ENCODE results near the gene SMIM21. TPM values are rescaled to one million over a fixed set of nuclear protein-coding genes. Genes with fewer than 3 reads are reported as not detected.

Gene SMIM21
- total RNA-seq, 3 donors from 2014 or later (not counting 1 experiment from before 2014, with no cell fraction given), result not detected

DNA sequence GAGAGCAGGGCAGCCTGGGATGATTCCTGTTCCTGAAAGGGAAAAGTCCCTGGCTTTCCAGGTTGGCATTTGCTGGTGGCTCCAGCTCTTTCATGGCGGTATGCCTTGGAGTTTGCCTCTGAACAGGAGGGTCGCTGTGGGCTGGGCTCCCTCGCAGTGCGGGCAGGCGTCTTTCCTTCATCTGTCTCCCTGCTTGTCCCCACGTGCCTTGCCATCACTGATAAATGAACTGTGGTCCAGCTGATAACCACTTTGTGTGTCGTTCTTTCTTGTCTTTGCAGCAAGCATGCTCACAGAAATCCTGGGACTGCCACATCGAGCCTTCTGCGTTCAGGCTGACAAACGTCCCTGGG, 35.3 kb downstream of the SMIM21 start:
- intact Hi-C loops (cut with micrococcal nuclease), result no loop called here
- H3K36me3 ChIP-seq (ENCODE audit: control insufficient read depth, insufficient read depth, low read length), result no peaks in the 10 kb centered on the region
- no peaks in the 10 kb centered on the region for H3K36me3 Mint-ChIP-seq
- no peak overlapping the region for H3K27ac ChIP-seq (ENCODE audit: low read length)
- no peak overlapping the region for H3K27ac Mint-ChIP-seq
- 85% methylated on average over 10 of the region's 10 CpGs for WGBS (ENCODE audit: insufficient coverage)
- H3K4me1 Mint-ChIP-seq, result no peaks in the 10 kb centered on the region
- no peak overlapping the region for H3K4me3 Mint-ChIP-seq
- H3K9me3 Mint-ChIP-seq, result no peaks in the 10 kb centered on the region
- TF ChIP-seq, protein P1, sequence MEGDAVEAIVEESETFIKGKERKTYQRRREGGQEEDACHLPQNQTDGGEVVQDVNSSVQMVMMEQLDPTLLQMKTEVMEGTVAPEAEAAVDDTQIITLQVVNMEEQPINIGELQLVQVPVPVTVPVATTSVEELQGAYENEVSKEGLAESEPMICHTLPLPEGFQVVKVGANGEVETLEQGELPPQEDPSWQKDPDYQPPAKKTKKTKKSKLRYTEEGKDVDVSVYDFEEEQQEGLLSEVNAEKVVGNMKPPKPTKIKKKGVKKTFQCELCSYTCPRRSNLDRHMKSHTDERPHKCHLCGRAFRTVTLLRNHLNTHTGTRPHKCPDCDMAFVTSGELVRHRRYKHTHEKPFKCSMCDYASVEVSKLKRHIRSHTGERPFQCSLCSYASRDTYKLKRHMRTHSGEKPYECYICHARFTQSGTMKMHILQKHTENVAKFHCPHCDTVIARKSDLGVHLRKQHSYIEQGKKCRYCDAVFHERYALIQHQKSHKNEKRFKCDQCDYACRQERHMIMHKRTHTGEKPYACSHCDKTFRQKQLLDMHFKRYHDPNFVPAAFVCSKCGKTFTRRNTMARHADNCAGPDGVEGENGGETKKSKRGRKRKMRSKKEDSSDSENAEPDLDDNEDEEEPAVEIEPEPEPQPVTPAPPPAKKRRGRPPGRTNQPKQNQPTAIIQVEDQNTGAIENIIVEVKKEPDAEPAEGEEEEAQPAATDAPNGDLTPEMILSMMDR (IDR thresholded peaks at IDR 0.05), result no peak
- H3K9me3 ChIP-seq (ENCODE audit: control insufficient read depth, insufficient read depth, low read length), result no peaks in the 10 kb centered on the region
- H3K4me1 ChIP-seq (ENCODE audit: control insufficient read depth, insufficient read depth, low read length), result no peaks in the 10 kb centered on the region
- no peaks in the 10 kb centered on the region for H3K27me3 ChIP-seq (ENCODE audit: control insufficient read depth, insufficient read depth, low read length)
- H3K27me3 Mint-ChIP-seq (ENCODE audit: low read depth in 2 of 2), result peaks cover 20 to 42% of the 10 kb centered on the region in 2 donors
- no peak overlapping the region for H3K4me3 ChIP-seq (ENCODE audit: low read length)
- ATAC-seq (no peak), DNase-seq (no peak)

DNA sequence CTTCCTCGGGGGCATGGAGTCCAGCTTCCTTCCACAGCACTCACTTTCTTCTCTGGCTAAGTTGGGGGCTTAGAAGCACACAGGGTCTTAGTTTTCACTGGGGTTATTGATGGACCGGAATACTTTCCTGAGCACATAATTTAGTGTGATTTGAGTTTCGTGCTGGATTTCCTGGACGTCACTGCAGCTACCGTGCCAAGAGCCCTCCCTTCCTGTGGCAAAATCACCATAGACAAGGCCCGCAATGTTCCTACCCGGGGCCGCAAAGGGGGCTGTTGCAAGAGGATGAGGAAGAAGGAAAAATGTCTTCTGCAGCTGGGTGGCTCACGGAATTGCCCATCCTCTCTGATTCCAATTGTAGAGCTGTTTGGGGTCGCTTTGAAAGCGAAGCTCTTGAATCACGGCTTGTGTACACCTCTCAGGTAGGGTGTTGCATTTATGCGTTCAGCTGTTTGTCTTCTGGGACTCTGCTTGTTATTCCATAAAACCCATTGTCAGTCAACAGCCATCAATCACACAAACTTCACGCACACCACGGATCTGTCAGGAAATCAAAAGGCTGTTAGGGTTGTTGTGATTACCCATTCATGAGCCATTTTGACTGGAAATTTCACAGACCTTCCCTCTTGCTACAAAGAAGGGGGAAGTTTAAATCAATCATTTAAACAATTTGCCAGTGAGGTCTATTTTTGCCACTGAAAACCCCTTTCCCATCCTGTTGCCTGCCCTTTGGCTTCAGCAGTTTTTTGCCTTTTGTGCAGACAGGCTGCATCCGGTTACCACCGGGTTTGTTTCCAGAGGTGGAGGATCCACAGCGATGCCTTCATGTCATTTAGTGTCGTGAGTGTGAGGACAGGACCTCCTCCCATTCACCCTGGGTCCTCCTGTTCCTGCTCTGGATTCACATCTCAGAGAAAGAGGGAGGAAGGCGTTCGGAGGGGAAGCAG, 36.0 kb downstream of the SMIM21 start:
- H3K27ac ChIP-seq (ENCODE audit: low read length), result no peak overlapping the region
- 62% methylated on average over 19 of the region's 21 CpGs for WGBS (ENCODE audit: insufficient coverage)
- Mint-ChIP-seq H3K27me3 (ENCODE audit: low read depth in 2 of 2) (peaks cover 17 to 46% of the 10 kb centered on the region in 2 donors), H3K4me3 (no peak overlapping the region), H3K9me3 (no peaks in the 10 kb centered on the region), H3K4me1 (no peaks in the 10 kb centered on the region), H3K36me3 (no peaks in the 10 kb centered on the region), H3K27ac (no peak overlapping the region)
- intact Hi-C loops (cut with micrococcal nuclease), result no loop called here
- no peaks in the 10 kb centered on the region for H3K36me3 ChIP-seq (ENCODE audit: control insufficient read depth, insufficient read depth, low read length)
- H3K4me1 ChIP-seq (ENCODE audit: control insufficient read depth, insufficient read depth, low read length), result no peaks in the 10 kb centered on the region
- ATAC-seq (no peak), DNase-seq (no peak)
- no peaks in the 10 kb centered on the region for H3K27me3 ChIP-seq (ENCODE audit: control insufficient read depth, insufficient read depth, low read length)
- H3K4me3 ChIP-seq (ENCODE audit: low read length), result no peak overlapping the region
- no peaks in the 10 kb centered on the region for H3K9me3 ChIP-seq (ENCODE audit: control insufficient read depth, insufficient read depth, low read length)
- TF ChIP-seq, protein P1 (IDR thresholded peaks at IDR 0.05), result no peak

DNA sequence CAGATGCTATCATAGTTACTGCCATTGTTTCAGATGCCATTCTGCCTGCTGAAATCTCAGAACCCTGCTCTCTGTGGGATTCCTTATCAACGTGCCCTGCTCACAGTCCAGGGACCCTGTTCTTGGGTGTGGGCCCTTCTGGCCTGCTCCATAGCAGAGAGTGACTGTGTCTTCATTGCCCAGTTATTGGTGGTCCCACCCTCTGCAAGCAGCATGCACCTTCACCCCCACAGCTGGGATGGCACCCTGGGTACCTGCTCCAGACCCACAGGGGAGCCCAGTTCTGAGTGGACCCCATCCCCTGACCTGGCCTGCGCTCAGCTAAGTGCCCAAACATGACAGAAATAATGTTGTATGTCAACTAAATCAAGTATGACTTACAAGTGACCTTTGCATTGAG, 36.6 kb downstream of the SMIM21 start:
- Histone ChIP-seq H3K4me3 (ENCODE audit: low read length) (no peak overlapping the region), H3K4me1 (ENCODE audit: control insufficient read depth, insufficient read depth, low read length) (no peaks in the 10 kb centered on the region), H3K9me3 (ENCODE audit: control insufficient read depth, insufficient read depth, low read length) (no peaks in the 10 kb centered on the region), H3K27ac (ENCODE audit: low read length) (no peak overlapping the region), H3K27me3 (ENCODE audit: control insufficient read depth, insufficient read depth, low read length) (no peaks in the 10 kb centered on the region), H3K36me3 (ENCODE audit: control insufficient read depth, insufficient read depth, low read length) (no peaks in the 10 kb centered on the region)
- no peak for DNase-seq
- intact Hi-C loops (cut with micrococcal nuclease), result no loop called here
- no peaks in the 10 kb centered on the region for H3K4me1 Mint-ChIP-seq
- H3K27me3 Mint-ChIP-seq (ENCODE audit: low read depth in 2 of 2), result peaks cover 17 to 51% of the 10 kb centered on the region in 2 donors
- TF ChIP-seq, protein P1 (IDR thresholded peaks at IDR 0.05), result no peak
- H3K9me3 Mint-ChIP-seq, result no peaks in the 10 kb centered on the region
- H3K27ac Mint-ChIP-seq, result no peak overlapping the region
- H3K4me3 Mint-ChIP-seq, result no peak overlapping the region
- WGBS (ENCODE audit: insufficient coverage), result 80% methylated on average over 2 of the region's 2 CpGs
- ATAC-seq, result no peak
- no peaks in the 10 kb centered on the region for H3K36me3 Mint-ChIP-seq
